WERI-Rb-1 (cell line): Measurements from ENCODE around the gene PDE7B.

Source experiments
- DNase-seq: peaks from one replicate; pipeline ENCODE4 v3.0.0-alpha.2; 2020
- H3K27ac ChIP-seq: fragments of 250-450 bp; sonication (Bioruptor Pico); 2 replicates; pipeline ENCODE4 v1.5.1; 2020; ENCODE audit warnings: mild to moderate bottlenecking, moderate library complexity
- H3K27me3 ChIP-seq: fragments of 250-450 bp; sonication (Bioruptor Pico); 2 replicates; pipeline ENCODE4 v1.5.1; 2021; ENCODE audit warnings: mild to moderate bottlenecking, low read depth, moderate library complexity; ENCODE audit not compliant: insufficient read depth, severe bottlenecking
- H3K36me3 ChIP-seq: fragments of 250-450 bp; sonication (Bioruptor Pico); 2 replicates; pipeline ENCODE4 v1.5.1; 2020; ENCODE audit warnings: mild to moderate bottlenecking, moderate library complexity
- H3K4me3 ChIP-seq: 2 replicates; pipeline ENCODE4 v1.5.1; 2011; ENCODE audit warnings: low read depth, mild to moderate bottlenecking, control low read depth, low read length
- H3K9me3 ChIP-seq: fragments of 250-450 bp; sonication (Bioruptor Pico); 2 replicates; pipeline ENCODE4 v1.5.1; 2021; ENCODE audit warnings: mild to moderate bottlenecking, moderate library complexity; ENCODE audit not compliant: severe bottlenecking
- TF ChIP-seq, protein P1 (sequence below): IDR thresholded peaks from 2 replicates; pipeline ENCODE4 v1.5.1; 2011; ENCODE audit warnings: low read depth, mild to moderate bottlenecking, control low read depth, inconsistent platforms, low read length

PDE7B gene

DNA sequence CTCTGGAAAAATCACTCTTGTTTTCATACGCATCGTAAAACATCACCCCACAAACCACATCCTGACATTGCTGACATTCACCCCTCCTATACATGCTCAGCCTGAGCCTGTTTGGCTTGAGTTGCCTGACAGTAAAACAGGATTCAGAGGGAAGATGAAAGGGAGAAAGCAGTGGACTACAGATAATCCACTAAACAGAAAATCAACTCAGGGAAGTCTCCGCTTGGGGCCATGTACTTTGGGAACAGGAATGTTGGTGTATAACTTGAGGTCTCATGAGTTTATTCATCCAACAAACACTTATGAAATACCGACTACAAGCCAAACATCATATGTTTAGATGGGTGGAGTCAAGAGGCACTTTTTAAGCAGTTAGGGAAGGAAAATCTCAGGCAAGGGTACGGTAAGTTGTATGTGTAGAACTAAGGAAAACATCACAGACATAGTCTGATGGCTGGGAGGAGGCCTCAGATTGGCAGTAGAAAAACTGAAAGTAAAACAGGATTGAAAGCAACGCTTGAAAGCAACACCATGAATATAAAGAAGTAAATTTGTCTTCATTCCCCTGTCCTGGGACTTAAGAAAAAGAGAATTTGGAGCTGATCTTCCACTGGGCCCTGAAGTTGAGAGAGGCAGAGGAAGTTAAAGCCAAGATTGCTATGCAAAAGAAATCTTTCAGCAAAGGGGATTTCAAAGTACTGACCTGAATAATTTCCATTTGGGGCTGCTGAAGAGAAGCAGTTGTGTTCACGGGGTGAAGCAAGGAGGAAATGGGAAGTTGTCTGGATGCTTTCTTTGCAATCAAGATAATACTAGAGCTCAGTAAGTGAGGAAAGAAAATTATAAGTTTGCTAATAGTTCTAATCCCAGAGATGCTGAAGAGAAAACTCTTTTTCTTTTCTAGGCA lies 28.8 kb downstream of the PDE7B start:
- Histone ChIP-seq H3K36me3 (no peaks in the 10 kb centered on the region), H3K27me3 (no peaks in the 10 kb centered on the region), H3K27ac (no peak overlapping the region), H3K9me3 (no peaks in the 10 kb centered on the region), H3K4me3 (no peak overlapping the region)
- no peak for DNase-seq
- TF ChIP-seq, protein P1, sequence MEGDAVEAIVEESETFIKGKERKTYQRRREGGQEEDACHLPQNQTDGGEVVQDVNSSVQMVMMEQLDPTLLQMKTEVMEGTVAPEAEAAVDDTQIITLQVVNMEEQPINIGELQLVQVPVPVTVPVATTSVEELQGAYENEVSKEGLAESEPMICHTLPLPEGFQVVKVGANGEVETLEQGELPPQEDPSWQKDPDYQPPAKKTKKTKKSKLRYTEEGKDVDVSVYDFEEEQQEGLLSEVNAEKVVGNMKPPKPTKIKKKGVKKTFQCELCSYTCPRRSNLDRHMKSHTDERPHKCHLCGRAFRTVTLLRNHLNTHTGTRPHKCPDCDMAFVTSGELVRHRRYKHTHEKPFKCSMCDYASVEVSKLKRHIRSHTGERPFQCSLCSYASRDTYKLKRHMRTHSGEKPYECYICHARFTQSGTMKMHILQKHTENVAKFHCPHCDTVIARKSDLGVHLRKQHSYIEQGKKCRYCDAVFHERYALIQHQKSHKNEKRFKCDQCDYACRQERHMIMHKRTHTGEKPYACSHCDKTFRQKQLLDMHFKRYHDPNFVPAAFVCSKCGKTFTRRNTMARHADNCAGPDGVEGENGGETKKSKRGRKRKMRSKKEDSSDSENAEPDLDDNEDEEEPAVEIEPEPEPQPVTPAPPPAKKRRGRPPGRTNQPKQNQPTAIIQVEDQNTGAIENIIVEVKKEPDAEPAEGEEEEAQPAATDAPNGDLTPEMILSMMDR = no peak

DNA sequence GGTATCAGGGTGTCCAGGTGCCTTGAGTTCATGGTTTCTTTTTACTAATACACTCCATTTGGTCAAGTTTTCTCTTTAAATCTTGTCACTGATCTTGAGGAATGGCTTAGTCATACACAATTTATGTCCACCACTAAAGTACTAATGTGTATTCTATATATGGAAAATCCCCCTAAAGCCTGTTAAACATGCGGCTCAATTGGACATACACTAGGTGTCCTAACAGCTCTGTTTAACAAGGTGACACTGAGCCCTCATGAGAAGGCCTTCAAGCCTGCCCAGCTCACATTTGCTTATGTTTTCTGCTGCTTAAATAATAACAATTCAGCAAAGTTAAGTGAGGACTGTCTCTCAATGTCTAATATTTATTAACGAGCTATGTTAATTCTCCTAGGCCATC lies 31.5 kb downstream of the PDE7B start:
- no peaks in the 10 kb centered on the region for H3K36me3 ChIP-seq
- H3K27me3 ChIP-seq = no peaks in the 10 kb centered on the region
- DNase-seq = peak; percentile 22
- no peak overlapping the region for H3K27ac ChIP-seq
- H3K4me3 ChIP-seq = no peak overlapping the region
- TF ChIP-seq, protein P1 = no peak
- H3K9me3 ChIP-seq = no peaks in the 10 kb centered on the region

DNA sequence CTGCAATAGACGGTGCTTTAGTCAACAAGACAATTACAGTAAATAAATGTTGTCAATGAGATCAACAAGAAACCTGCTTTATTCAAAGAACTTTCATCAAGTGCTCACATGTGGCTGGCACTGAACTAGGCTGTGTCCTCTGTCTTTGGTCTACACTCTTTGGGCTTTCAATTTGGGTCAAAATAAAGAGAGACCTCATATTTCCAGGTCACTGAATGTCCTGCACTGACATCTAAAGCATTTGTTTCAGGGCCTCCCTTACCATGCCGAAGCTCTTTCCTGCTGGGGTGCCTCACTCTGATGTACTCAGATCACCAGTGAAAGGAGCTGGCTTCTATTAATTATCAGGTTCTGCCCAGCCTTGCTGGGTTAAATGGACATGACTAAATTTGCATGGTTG lies 32.0 kb downstream of the PDE7B start:
- H3K4me3 ChIP-seq = no peak overlapping the region
- DNase-seq = no peak
- no peaks in the 10 kb centered on the region for H3K9me3 ChIP-seq
- H3K27me3 ChIP-seq = no peaks in the 10 kb centered on the region
- H3K27ac ChIP-seq = no peak overlapping the region
- TF ChIP-seq, protein P1 = no peak
- H3K36me3 ChIP-seq = no peaks in the 10 kb centered on the region

DNA sequence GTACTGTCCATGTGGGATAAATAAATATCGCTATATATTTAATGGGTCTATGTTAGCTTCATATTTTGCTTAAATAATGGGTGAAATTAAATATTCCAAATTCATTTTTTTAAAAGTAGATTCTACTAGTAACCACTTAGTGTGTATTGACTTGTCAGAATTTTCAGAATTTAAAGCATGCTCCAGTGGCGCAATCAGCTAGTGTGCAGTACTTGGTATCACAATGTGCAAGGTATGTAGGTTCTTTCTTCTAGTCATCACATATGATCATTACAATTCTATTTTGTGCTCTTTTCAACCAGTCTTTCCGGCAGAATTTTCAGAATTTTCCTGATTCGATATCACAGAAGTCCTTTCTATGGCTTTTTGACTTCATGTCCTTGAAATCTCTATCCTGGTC lies 32.6 kb downstream of the PDE7B start:
- DNase-seq = no peak
- Histone ChIP-seq H3K4me3 (no peak overlapping the region), H3K36me3 (no peaks in the 10 kb centered on the region), H3K27me3 (no peaks in the 10 kb centered on the region), H3K27ac (no peak overlapping the region), H3K9me3 (no peaks in the 10 kb centered on the region)
- TF ChIP-seq, protein P1 = no peak

DNA sequence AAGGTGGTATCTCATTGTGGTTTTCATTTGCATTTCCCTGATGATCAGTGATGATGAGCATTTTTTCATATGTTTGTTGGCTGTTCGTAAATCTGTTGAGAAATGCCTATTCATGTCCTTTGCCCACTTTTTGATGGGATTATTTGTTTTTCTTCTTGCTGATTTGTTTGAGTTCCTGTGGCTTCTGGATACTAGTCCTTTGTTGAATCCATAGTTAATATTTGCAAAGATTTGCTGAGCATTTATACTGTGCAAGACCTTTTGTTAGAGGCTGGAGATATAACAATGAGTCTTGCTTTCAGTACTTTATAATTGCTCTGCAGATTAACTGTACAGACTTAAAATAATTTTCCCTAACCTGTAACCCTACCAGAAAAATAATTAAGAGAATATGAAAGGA lies 35.6 kb downstream of the PDE7B start:
- no peaks in the 10 kb centered on the region for H3K27me3 ChIP-seq
- TF ChIP-seq, protein P1 = no peak
- no peaks in the 10 kb centered on the region for H3K36me3 ChIP-seq
- no peaks in the 10 kb centered on the region for H3K9me3 ChIP-seq
- no peak overlapping the region for H3K27ac ChIP-seq
- no peak overlapping the region for H3K4me3 ChIP-seq
- no peak for DNase-seq
